Upper lobe of left lung (tissue), 4 donors: ENCODE data around the gene XYLT2.

Source experiments
- CTCF ChIP-seq, 6 experiments: fragments of 450-650 bp in 4 of 6; fragments of 200-600 bp in 2 of 6; sonication (generic) in 2 of 6; IDR thresholded peaks; one replicate each; pipeline ENCODE4 v1.5.1; 2016 to 2019; ENCODE audit warnings: antibody characterized with exemption in 6 of 6
- EP300 ChIP-seq, 4 donors: sonication (generic); formaldehyde crosslinking; IDR thresholded peaks; one replicate each; pipeline ENCODE4 v1.5.1; 2017; ENCODE audit warnings: antibody characterized with exemption in 4 of 4, control low read depth in 2 of 4
- POLR2A ChIP-seq, 4 donors: fragments of 450-650 bp; IDR thresholded peaks; one replicate each; pipeline ENCODE4 v1.5.1; 2016 to 2017; ENCODE audit warnings: antibody characterized with exemption in 4 of 4, mild to moderate bottlenecking in 2 of 4
- POLR2AphosphoS5 ChIP-seq, 2 donors: sonication (generic); formaldehyde crosslinking; IDR thresholded peaks; one replicate each; pipeline ENCODE4 v1.5.1; 2017; ENCODE audit warnings: antibody characterized with exemption in 2 of 2

GRCh38 chr17:50361561-50362480 is 15.9 kb downstream of the XYLT2 start:
- TF ChIP-seq CTCF (IDR thresholded peaks at IDR 0.05) (peak; percentile 52 to 78 (median 68)), POLR2A (IDR thresholded peaks at IDR 0.05) (no peak), EP300 (IDR thresholded peaks at IDR 0.05) (no peak), POLR2AphosphoS5 (IDR thresholded peaks at IDR 0.05) (no peak)
